ENCODE measurements around the gene IGSF9B. TPM values are rescaled to one million over a fixed set of nuclear protein-coding genes. Genes with fewer than 3 reads are reported as not detected.
A peak's percentile ranks its signal among the peaks of the same experiment; 100 is the strongest.

Gene IGSF9B
- total RNA-seq, 4 donors from 2014 or later = 6.5 to 106 (median 29.1) TPM

- H3K4me3 ChIP-seq = no peak overlapping the region
- intact Hi-C loops (cut with DNase I; ENCODE audit: low total_unique reads) = no loop called here
- no peak for DNase-seq
- TF ChIP-seq CTCF (IDR thresholded peaks at IDR 0.05) (no peak), POLR2A (IDR thresholded peaks at IDR 0.05) (no peak)
- no peaks in the 10 kb centered on the region for H3K4me1 ChIP-seq
- no peaks in the 10 kb centered on the region for H3K9me3 ChIP-seq
- H3K27me3 ChIP-seq = no peaks in the 10 kb centered on the region
- H3K36me3 ChIP-seq = no peaks in the 10 kb centered on the region
- no peak overlapping the region for H3K27ac ChIP-seq
These were observed 21.2 kb downstream of the IGSF9B start for GRCh38 chr11:133935551-133935910.

- TF ChIP-seq POLR2A (IDR thresholded peaks at IDR 0.05) (no peak), CTCF (IDR thresholded peaks at IDR 0.05) (no peak)
- H3K9me3 ChIP-seq = no peaks in the 10 kb centered on the region
- DNase-seq = no peak
- H3K27ac ChIP-seq = no peak overlapping the region
- H3K4me1 ChIP-seq = no peaks in the 10 kb centered on the region
- H3K27me3 ChIP-seq = no peaks in the 10 kb centered on the region
- intact Hi-C loops (cut with DNase I; ENCODE audit: low total_unique reads) = no loop called here
- H3K4me3 ChIP-seq = no peak overlapping the region
- H3K36me3 ChIP-seq = no peaks in the 10 kb centered on the region
These were observed 21.9 kb downstream of the IGSF9B start for GRCh38 chr11:133934599-133935550.

DNA sequence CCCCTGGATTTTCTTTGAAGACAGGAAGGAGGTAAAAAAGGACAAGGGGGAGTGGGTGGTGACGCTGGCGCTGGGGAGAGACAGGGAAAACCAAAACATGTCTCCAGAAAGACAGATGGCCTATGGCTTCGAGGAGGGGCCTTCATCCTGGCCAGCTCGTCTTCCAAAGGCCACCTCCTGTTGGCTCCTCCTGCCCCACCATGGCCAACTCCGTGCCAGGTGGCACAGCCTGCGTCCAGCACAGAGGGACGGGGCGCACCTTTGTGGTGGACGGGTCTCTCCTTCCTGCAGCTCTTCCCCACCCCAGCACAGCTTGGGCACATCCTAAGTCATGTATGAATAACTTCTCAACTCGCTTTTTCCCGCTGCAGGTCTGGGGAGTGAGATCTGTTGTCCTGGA lies 22.7 kb downstream of the IGSF9B start:
- H3K36me3 ChIP-seq = no peaks in the 10 kb centered on the region

DNA sequence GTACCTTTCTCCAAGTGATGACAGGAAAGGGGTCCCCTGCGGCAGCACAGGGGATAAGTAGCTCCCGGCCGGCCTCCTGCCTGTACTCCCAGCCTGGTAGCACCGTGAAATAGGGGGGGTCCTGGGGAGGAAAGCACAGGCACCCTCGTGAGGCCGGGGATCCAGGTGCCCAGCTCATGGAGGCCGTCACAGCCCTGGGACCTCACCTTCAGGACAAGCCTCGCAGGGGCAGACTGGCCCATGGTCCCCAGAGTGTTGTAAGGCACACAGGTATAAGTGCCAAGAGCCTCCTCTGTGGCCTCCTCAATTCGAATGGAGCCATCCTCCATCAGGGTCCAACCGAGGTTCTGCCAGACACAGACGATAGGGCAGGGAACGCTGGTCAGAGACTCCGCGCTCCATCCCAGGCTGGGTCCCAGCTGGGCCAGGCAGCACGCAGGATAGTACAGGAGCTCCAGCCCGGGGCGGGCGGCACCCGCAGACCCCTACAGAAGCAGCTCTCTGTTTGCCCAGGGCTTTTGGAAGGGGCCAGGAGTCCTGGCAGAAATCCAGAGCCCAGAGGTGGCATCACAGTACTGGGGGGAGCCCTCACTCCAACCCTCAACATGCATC lies 25.2 kb downstream of the IGSF9B start:
- no peaks in the 10 kb centered on the region for H3K36me3 ChIP-seq
- DNase-seq = no peak
- no peaks in the 10 kb centered on the region for H3K27me3 ChIP-seq
- no peaks in the 10 kb centered on the region for H3K9me3 ChIP-seq
- intact Hi-C loops (cut with DNase I; ENCODE audit: low total_unique reads) = no loop called here
- no peak overlapping the region for H3K4me3 ChIP-seq
- no peak overlapping the region for H3K27ac ChIP-seq
- H3K4me1 ChIP-seq = peaks cover 0 to 4% of the 10 kb centered on the region in 2 donors
- TF ChIP-seq POLR2A (IDR thresholded peaks at IDR 0.05) = no peak

More for the DNA sequence above, 22.7 kb downstream of the IGSF9B start:
- Histone ChIP-seq H3K27ac (no peak overlapping the region), H3K4me1 (no peaks in the 10 kb centered on the region), H3K9me3 (no peaks in the 10 kb centered on the region), H3K4me3 (no peak overlapping the region), H3K27me3 (no peaks in the 10 kb centered on the region)
- no peak for TF ChIP-seq CTCF (IDR thresholded peaks at IDR 0.05)
- no peak for TF ChIP-seq POLR2A (IDR thresholded peaks at IDR 0.05)
- intact Hi-C loops (cut with DNase I; ENCODE audit: low total_unique reads) = no loop called here
- no peak for DNase-seq

DNA sequence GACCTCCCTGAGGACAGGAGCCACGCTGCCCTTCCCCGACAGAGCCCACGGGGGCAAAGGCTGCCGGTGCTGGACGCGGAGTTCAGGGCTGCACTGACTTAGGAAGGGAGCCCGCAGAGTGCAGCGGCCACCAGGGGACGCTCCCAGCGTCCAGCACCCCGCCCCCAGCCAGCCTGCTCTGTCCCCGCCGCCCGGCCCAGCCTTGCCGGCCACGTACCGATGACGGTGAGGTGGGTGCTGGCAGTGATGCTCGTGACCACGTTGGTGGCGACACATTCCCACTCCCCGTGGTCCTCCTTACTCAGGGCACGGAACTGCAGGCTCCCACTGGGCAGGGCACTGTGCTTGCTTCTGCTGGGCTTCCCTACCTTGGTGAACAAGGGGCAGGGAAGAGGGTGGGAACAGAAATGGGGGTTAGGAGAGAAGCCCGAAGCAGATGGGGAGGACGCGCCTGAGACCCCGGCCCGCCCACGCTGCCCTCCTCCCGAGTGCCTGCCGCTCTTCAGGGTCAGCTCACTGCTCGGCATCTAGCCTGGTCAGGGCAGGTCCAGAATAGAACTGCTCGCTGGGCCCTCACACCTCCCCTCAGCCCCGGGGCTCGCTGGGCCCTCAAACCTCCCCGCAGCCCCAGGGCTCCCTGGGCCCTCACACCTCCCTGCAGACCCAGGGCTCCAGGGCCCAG lies 25.9 kb downstream of the IGSF9B start:
- H3K36me3 ChIP-seq = no peaks in the 10 kb centered on the region
- no peak for DNase-seq
- H3K27ac ChIP-seq = no peak overlapping the region
- intact Hi-C loops (cut with DNase I; ENCODE audit: low total_unique reads) = no loop called here
- TF ChIP-seq POLR2A (IDR thresholded peaks at IDR 0.05) (no peak), CTCF (IDR thresholded peaks at IDR 0.05) (peak in 1 of 4 experiments; percentile 20)
- H3K27me3 ChIP-seq = no peaks in the 10 kb centered on the region
- H3K4me1 ChIP-seq = peaks cover 0 to 4% of the 10 kb centered on the region in 2 donors
- no peak overlapping the region for H3K4me3 ChIP-seq
- H3K9me3 ChIP-seq = no peaks in the 10 kb centered on the region

Data from uterus (tissue), 4 donors.